Chondrocyte (in vitro differentiated cells): ENCODE measurements around the gene COL15A1. TPM values are rescaled to one million over a fixed set of nuclear protein-coding genes. Genes with fewer than 3 reads are reported as not detected.

Experiments
- DNase-seq: peaks from one replicate; pipeline ENCODE4 v3.0.0; 2021; ENCODE audit warnings: mixed read lengths, low spot score
- H3K27ac Mint-ChIP-seq: one replicate; pipeline ENCODE4 v1.8.0; 2021; ENCODE audit warnings: mild to moderate bottlenecking, moderate library complexity, mixed read lengths; ENCODE audit not compliant: unreplicated experiment
- H3K27me3 Mint-ChIP-seq: 2 replicates; pipeline ENCODE4 v1.8.0; 2021; ENCODE audit warnings: low read depth, mixed read lengths
- H3K36me3 Mint-ChIP-seq: 2 replicates; pipeline ENCODE4 v1.8.0; 2021; ENCODE audit warnings: low read depth, mixed read lengths
- H3K4me1 Mint-ChIP-seq: 2 replicates; pipeline ENCODE4 v1.8.0; 2021; ENCODE audit warnings: low read depth, mild to moderate bottlenecking, mixed read lengths
- H3K4me3 Mint-ChIP-seq: one replicate; pipeline ENCODE4 v1.8.0; 2021; ENCODE audit warnings: mild to moderate bottlenecking, moderate library complexity, mixed read lengths; ENCODE audit not compliant: unreplicated experiment
- H3K9me3 Mint-ChIP-seq: 2 replicates; pipeline ENCODE4 v1.8.0; 2021; ENCODE audit warnings: low read depth, mixed read lengths
- CTCF ChIP-seq: fragments of 200-600 bp; sonication (generic); IDR thresholded peaks from 2 replicates; pipeline ENCODE4 v1.5.0; 2021; ENCODE audit warnings: antibody characterized with exemption, mild to moderate bottlenecking, moderate library complexity
- total RNA-seq: library from RNA; stranded (reverse); gene quantifications from 3 replicates; pipeline ENCODE4 v1.2.1, GENCODE V29; 2021

The COL15A1 gene
- total RNA-seq, 1 donor from 2014 or later = 5.4 TPM

DNA sequence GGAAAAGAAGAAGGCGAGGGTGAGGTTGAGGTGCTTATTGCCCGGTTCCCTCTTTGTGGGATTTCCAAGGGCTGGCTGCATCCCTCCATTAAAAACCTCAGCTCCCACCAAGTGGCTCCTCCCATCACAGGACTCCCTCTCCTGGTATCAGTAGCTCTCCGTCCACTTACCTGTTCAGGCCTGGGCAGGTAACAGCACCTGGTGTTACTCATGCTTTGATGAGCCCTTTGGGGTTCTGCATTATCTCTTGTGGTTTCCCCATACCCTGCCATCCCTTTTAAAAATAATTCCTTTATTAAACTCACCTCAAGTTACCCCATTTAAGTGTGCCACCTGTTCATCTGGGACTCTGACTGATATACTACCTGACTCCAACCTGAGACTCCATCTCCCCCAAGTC is 143.8 kb downstream of the COL15A1 start:
- no peak for DNase-seq
- Mint-ChIP-seq H3K36me3 (peaks cover 2% of the 10 kb centered on the region), H3K4me3 (no peak overlapping the region), H3K27me3 (peaks cover 1% of the 10 kb centered on the region), H3K27ac (no peak overlapping the region), H3K4me1 (peaks cover 20% of the 10 kb centered on the region), H3K9me3 (peaks cover 7% of the 10 kb centered on the region)
- TF ChIP-seq CTCF = no peak

GRCh38 chr9:99090336-99091130 is 146.8 kb downstream of the COL15A1 start:
- no peak for DNase-seq
- H3K4me3 Mint-ChIP-seq = no peak overlapping the region
- no peaks in the 10 kb centered on the region for H3K27me3 Mint-ChIP-seq
- TF ChIP-seq CTCF = no peak
- H3K4me1 Mint-ChIP-seq = peaks cover 20% of the 10 kb centered on the region
- no peak overlapping the region for H3K27ac Mint-ChIP-seq
- H3K9me3 Mint-ChIP-seq = peaks cover 7% of the 10 kb centered on the region
- H3K36me3 Mint-ChIP-seq = peaks cover 2% of the 10 kb centered on the region

GRCh38 chr9:99092643-99093491 is 149.2 kb downstream of the COL15A1 start:
- H3K4me3 Mint-ChIP-seq = no peak overlapping the region
- DNase-seq = no peak
- H3K4me1 Mint-ChIP-seq = no peaks in the 10 kb centered on the region
- peaks cover 4% of the 10 kb centered on the region for H3K27me3 Mint-ChIP-seq
- no peak overlapping the region for H3K27ac Mint-ChIP-seq
- peaks cover 7% of the 10 kb centered on the region for H3K9me3 Mint-ChIP-seq
- H3K36me3 Mint-ChIP-seq = peaks cover 2% of the 10 kb centered on the region
- TF ChIP-seq CTCF = no peak

DNA sequence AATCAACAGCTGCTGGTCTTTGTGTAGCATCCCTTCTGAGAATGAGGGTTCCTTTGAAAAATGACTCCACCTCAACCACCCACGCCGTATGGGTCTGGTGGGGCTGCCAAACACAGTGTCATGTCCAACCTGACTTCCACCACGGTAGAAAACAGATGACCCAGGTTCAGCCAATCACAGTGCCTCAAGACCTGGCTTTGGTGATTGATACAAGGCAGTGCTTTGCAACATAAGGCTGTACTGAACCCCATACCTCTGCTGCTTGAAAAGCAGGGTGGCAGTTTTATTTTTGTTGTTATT is 149.7 kb downstream of the COL15A1 start:
- DNase-seq = no peak
- H3K4me3 Mint-ChIP-seq = no peak overlapping the region
- peaks cover 4% of the 10 kb centered on the region for H3K27me3 Mint-ChIP-seq
- peaks cover 7% of the 10 kb centered on the region for H3K9me3 Mint-ChIP-seq
- no peak for TF ChIP-seq CTCF
- H3K27ac Mint-ChIP-seq = no peak overlapping the region
- peaks cover 2% of the 10 kb centered on the region for H3K36me3 Mint-ChIP-seq
- H3K4me1 Mint-ChIP-seq = no peaks in the 10 kb centered on the region

- TF ChIP-seq CTCF = no peak
- no peak overlapping the region for H3K4me3 Mint-ChIP-seq
- peaks cover 3% of the 10 kb centered on the region for H3K9me3 Mint-ChIP-seq
- H3K4me1 Mint-ChIP-seq = no peaks in the 10 kb centered on the region
- DNase-seq = no peak
- H3K36me3 Mint-ChIP-seq = no peaks in the 10 kb centered on the region
- peaks cover 4% of the 10 kb centered on the region for H3K27me3 Mint-ChIP-seq
- no peak overlapping the region for H3K27ac Mint-ChIP-seq
These were observed 151.9 kb downstream of the COL15A1 start for GRCh38 chr9:99095565-99095964.
